Kidney epithelial cell (primary cell): Measurements from ENCODE around the gene FLOT2. TPM values are rescaled to one million over a fixed set of nuclear protein-coding genes. Genes with fewer than 3 reads are reported as not detected.
"Not testable (repeated sequence)": the region's sequence is repeated elsewhere in the genome, so short reads cannot be mapped to it uniquely, and the experiment has no call there.

Experiments
- DNase-seq: peaks from one replicate; pipeline ENCODE4 v3.0.0-alpha.2; 2010; ENCODE audit warnings: low read depth
- H3K27me3 ChIP-seq: 2 replicates; pipeline ENCODE4 v1.6.0; 2011; ENCODE audit warnings: low read length; ENCODE audit not compliant: control insufficient read depth, insufficient read depth
- H3K36me3 ChIP-seq: 2 replicates; pipeline ENCODE4 v1.5.1; 2011; ENCODE audit warnings: low read length; ENCODE audit not compliant: control insufficient read depth, insufficient read depth
- H3K4me3 ChIP-seq: 2 replicates; pipeline ENCODE4 v1.5.1; 2011; ENCODE audit warnings: low read depth, mild to moderate bottlenecking, control low read depth, low read length
- total RNA-seq: library from RNA; depleted of rRNA; stranded (reverse); fragments of >200 nt; gene quantifications from 2 replicates; pipeline ENCODE4 v1.2.3, GENCODE V29; 2015
- TF ChIP-seq, protein P1 (sequence below): IDR thresholded peaks from 2 replicates; pipeline ENCODE4 v1.5.1; 2011; ENCODE audit warnings: mild to moderate bottlenecking, moderate library complexity, low read length, control low read depth, inconsistent platforms; ENCODE audit not compliant: insufficient read depth, poor library complexity, severe bottlenecking

The FLOT2 gene
- total RNA-seq, 1 donor from 2014 or later = 55.5 TPM

DNA sequence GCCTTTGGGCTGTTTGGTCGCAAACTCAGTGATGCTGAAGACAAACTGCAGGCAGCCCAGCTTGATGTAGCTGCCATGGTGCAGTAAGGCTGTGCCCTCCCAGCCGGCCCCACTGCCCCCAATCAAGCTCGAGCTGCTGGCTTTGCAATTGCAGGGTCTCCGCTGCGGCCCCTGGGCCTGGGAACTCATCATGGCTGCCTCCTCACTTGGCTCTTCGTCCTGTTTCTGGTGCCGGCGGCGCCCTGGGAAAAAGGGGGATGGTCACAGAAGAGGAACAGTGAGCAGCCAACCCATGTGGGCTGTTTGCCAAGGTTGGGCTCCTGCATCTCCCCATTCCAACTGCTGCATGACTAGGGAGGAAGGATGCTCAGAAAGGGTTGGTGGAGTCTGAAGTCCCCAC lies 8.7 kb upstream of the FLOT2 start:
- H3K36me3 ChIP-seq = peaks cover 2% of the 10 kb centered on the region
- no peak overlapping the region for H3K4me3 ChIP-seq
- H3K27me3 ChIP-seq = no peaks in the 10 kb centered on the region
- TF ChIP-seq, protein P1, sequence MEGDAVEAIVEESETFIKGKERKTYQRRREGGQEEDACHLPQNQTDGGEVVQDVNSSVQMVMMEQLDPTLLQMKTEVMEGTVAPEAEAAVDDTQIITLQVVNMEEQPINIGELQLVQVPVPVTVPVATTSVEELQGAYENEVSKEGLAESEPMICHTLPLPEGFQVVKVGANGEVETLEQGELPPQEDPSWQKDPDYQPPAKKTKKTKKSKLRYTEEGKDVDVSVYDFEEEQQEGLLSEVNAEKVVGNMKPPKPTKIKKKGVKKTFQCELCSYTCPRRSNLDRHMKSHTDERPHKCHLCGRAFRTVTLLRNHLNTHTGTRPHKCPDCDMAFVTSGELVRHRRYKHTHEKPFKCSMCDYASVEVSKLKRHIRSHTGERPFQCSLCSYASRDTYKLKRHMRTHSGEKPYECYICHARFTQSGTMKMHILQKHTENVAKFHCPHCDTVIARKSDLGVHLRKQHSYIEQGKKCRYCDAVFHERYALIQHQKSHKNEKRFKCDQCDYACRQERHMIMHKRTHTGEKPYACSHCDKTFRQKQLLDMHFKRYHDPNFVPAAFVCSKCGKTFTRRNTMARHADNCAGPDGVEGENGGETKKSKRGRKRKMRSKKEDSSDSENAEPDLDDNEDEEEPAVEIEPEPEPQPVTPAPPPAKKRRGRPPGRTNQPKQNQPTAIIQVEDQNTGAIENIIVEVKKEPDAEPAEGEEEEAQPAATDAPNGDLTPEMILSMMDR = no peak
- DNase-seq = no peak

GRCh38 chr17:28904800-28905199 lies 7.3 kb upstream of the FLOT2 start:
- Histone ChIP-seq H3K36me3 (peaks cover 1% of the 10 kb centered on the region), H3K4me3 (no peak overlapping the region), H3K27me3 (no peaks in the 10 kb centered on the region)
- TF ChIP-seq, protein P1 = no peak
- DNase-seq = no peak

GRCh38 chr17:28903546-28903841 lies 6.0 kb upstream of the FLOT2 start:
- H3K27me3 ChIP-seq, H3K36me3 ChIP-seq, DNase-seq, H3K4me3 ChIP-seq: not testable (repeated sequence)

DNA sequence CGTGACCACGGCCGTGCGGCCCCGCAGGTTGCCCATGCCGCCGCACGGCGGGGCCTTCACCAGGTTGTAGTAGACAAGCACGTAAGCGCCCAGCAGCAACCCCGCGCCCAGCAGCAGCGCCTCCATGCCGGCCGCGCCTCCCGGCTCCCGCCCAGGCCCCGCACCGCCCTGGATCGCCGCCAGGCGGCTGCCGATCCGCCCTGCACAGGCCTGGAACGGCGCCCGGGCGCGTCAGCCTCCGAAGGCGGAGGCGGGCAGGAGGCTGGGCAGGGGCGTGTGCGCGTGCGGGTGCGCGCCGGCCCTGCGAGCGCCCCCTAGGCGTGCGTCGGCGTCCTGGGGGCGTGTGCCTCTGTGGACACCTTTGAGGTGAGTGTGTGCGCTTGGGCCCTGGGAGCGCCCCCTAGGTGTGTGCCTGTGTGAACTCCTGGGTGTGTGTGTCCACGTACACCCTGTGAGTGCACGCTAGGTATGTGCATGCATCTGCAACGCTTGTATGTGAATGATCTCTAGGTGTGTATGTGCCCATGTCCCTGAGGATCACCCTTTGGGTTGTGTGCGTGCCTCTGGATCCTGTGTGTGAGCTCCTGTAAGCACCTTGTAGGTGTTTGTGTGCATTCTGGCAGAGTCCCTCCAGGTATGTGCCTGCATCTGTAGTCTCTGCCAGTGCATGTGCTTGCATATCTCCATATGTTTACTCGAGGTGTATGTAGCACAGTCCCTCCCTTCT lies 5.4 kb upstream of the FLOT2 start, which contains the start of gene DHRS13:
DHRS13 (minus strand) TSS at position 261 of the 727 bp plus-strand sequence; CDS start at position 126, 135 bp downstream.
- no peaks in the 10 kb centered on the region for H3K27me3 ChIP-seq
- H3K36me3 ChIP-seq = peaks cover 1% of the 10 kb centered on the region
- TF ChIP-seq, protein P1 = peak; percentile 93
- peak; percentile 54 for DNase-seq
- H3K4me3 ChIP-seq = peak within 1 kb of the TSS; percentile 64

DNA sequence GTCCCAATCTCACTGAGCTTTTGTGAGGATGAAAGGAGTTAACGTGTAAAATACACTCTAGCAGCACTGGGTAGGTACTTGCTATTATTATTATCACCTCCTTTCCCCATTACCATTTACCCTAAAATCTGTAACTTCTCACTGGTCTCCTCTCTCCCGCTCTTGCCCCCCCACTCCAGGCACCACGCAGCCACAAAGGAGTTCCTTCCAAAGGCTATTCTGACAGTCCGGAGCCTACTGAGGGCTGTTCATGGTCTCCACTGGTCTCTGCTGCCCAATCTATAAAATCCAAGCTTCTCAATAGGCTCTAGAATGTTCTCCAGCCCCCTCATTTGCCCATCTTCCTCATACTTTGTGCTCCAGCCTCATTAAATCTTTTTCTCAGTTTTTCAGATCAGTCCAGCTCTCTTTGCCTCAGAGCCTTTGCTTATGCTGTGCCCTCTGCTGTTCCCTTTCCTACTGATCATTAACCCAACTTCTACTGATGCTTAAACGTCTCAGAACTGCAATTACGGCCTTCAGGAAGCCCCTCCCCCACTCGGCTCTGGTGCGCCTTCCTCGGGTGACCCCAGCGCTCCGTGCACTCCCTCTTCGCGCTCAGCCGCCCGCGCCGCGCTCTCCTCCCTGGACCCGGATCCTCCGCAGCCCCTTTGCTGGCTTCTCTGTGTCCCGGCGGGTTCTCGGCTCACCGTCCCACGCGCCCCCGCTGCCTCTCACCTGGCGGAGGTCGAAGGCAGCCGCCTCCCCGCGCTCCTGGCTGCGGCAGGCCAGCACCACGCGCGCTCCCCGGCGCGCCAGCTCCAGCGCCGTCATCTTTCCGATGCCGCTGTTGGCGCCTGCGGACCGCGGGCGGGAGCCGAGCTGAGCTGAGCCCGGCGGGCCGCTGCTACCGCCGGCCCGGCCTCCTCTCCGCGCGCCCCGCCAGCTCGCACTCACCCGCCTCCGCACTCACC lies 4.6 kb upstream of the FLOT2 start:
- no peaks in the 10 kb centered on the region for H3K27me3 ChIP-seq
- no peak for DNase-seq
- TF ChIP-seq, protein P1 = no peak
- H3K4me3 ChIP-seq = peak overlapping the region; percentile 64
- peaks cover 1% of the 10 kb centered on the region for H3K36me3 ChIP-seq

- no peak for DNase-seq
- Histone ChIP-seq H3K36me3 (peaks cover 1% of the 10 kb centered on the region), H3K4me3 (no peak overlapping the region), H3K27me3 (no peaks in the 10 kb centered on the region)
- TF ChIP-seq, protein P1 = no peak
Observed at GRCh38 chr17:28900986-28901726, 3.6 kb upstream of the FLOT2 start.
